Gastroesophageal sphincter (tissue), 4 donors: Measurements from ENCODE around the gene TNFRSF8. TPM values are rescaled to one million over a fixed set of nuclear protein-coding genes. Genes with fewer than 3 reads are reported as not detected.

ENCODE experiments used
- ATAC-seq: fragments of 150-250 bp; one replicate; pipeline ENCODE4 v1.9.1; 2016; ENCODE audit warnings: mild to moderate bottlenecking, moderate library complexity
- H3K27ac ChIP-seq, 4 donors: fragments of 200-600 bp; sonication (generic) in 3 of 4; 1 replicate in 3 of 4; 2 replicates in 1 of 4; pipeline ENCODE4 v1.5.1; 2016 to 2019
- H3K27me3 ChIP-seq: fragments of 200-600 bp; sonication (generic); one replicate; pipeline ENCODE4 v1.5.1; 2019
- H3K36me3 ChIP-seq, 2 donors: fragments of 200-600 bp; sonication (generic); one replicate each; pipeline ENCODE4 v1.5.1; 2019; ENCODE audit warnings: control low read depth in 1 of 2
- H3K4me1 ChIP-seq, 3 donors: fragments of 200-600 bp; sonication (generic); 1 replicate in 2 of 3; 2 replicates in 1 of 3; pipeline ENCODE4 v1.5.1; 2016 to 2019; ENCODE audit warnings: control low read depth in 2 of 3
- H3K4me3 ChIP-seq, 2 donors: fragments of 200-600 bp; sonication (generic); one replicate each; pipeline ENCODE4 v1.5.1; 2019; ENCODE audit warnings: mild to moderate bottlenecking in 1 of 2, moderate library complexity in 1 of 2
- H3K9me3 ChIP-seq, 3 donors: fragments of 200-600 bp; sonication (generic); one replicate each; pipeline ENCODE4 v1.5.1; 2017 to 2019; ENCODE audit warnings: control low read depth in 2 of 3
- CTCF ChIP-seq, 4 experiments: fragments of 200-600 bp in 2 of 4; fragments of 450-650 bp in 2 of 4; sonication (generic) in 1 of 4; IDR thresholded peaks; one replicate each; pipeline ENCODE4 v1.5.1; 2017 to 2019; ENCODE audit warnings: antibody characterized with exemption in 4 of 4, mild to moderate bottlenecking in 2 of 4, moderate library complexity in 2 of 4
- EP300 ChIP-seq: sonication (generic); formaldehyde crosslinking; IDR thresholded peaks from one replicate; pipeline ENCODE4 v1.6.1; 2017; ENCODE audit warnings: antibody characterized with exemption, mild to moderate bottlenecking
- POLR2A ChIP-seq, 2 donors: fragments of 450-650 bp; IDR thresholded peaks; one replicate each; pipeline ENCODE4 v1.6.1; 2017; ENCODE audit warnings: antibody characterized with exemption in 2 of 2, mild to moderate bottlenecking in 2 of 2, moderate library complexity in 1 of 2
- POLR2AphosphoS5 ChIP-seq: sonication (generic); formaldehyde crosslinking; IDR thresholded peaks from one replicate; pipeline ENCODE4 v1.6.1; 2017; ENCODE audit warnings: antibody characterized with exemption
- WGBS, 2 donors: methylation state at CpG; one replicate each; pipeline ENCODE4 v1.1.5; 2018; ENCODE audit warnings: low coverage in 1 of 2; 5-methylcytosine and 5-hydroxymethylcytosine counted together
- total RNA-seq, 4 donors: library from RNA; depleted of rRNA; stranded (reverse); fragments of >200 nt; gene quantifications; one replicate each; pipeline ENCODE4 v1.1.0, GENCODE V29; 2016

Gene TNFRSF8
- total RNA-seq, 4 donors from 2014 or later, result 0.47 to 4.2 (median 1.4) TPM

GRCh38 chr1:12055259-12055658, 7.8 kb upstream of the TNFRSF8 start:
- H3K4me3 ChIP-seq, result no peak overlapping the region
- H3K9me3 ChIP-seq, result peaks cover 0 to 9% (median 0%) of the 10 kb centered on the region in 3 donors
- TF ChIP-seq POLR2A (IDR thresholded peaks at IDR 0.05), result no peak
- TF ChIP-seq CTCF (IDR thresholded peaks at IDR 0.05), result no peak
- TF ChIP-seq EP300, result no peak
- TF ChIP-seq POLR2AphosphoS5, result no peak
- peaks cover 11% of the 10 kb centered on the region for H3K27me3 ChIP-seq
- H3K27ac ChIP-seq, result no peak overlapping the region
- ATAC-seq, result no peak
- WGBS, 2 donors, result 91 to 100% methylated on average over 2 to 5 of the region's 6 CpGs
- peaks cover 0 to 20% (median 7%) of the 10 kb centered on the region in 3 donors for H3K4me1 ChIP-seq
- no peaks in the 10 kb centered on the region for H3K36me3 ChIP-seq

DNA sequence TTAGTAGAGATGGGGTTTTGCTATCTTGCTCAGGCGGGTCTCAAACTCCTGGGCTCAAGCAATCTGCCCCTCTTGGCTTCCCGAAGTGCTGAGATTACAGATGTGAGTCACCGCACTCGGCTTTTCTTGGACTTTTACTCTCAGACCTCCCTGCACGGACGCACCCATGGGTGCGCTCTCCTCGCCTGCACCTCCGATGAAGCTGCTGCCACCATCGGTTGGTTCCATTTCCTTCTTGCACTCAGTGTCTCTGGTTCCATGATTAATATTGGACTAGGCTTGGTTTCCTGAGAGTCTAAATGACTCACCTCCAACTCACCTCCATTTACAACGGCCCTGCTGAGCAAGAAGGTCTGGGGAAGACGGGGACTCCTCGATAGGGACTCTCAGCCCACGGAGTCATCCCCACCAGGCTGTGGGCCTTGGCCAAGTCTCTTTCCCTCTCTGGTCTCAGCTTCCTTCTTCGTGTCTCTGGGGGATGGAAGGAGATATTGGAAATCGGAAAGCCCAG, 6.7 kb upstream of the TNFRSF8 start:
- Histone ChIP-seq H3K27ac (no peak overlapping the region), H3K4me1 (peaks cover 0 to 20% (median 7%) of the 10 kb centered on the region in 3 donors), H3K4me3 (no peak overlapping the region), H3K9me3 (peaks cover 0 to 17% (median 0%) of the 10 kb centered on the region in 3 donors), H3K27me3 (peaks cover 18% of the 10 kb centered on the region), H3K36me3 (no peaks in the 10 kb centered on the region)
- no peak for ATAC-seq
- 80 to 93% methylated on average over 2 to 10 of the region's 16 CpGs for WGBS, 2 donors
- TF ChIP-seq CTCF (IDR thresholded peaks at IDR 0.05) (no peak), POLR2AphosphoS5 (no peak), POLR2A (IDR thresholded peaks at IDR 0.05) (no peak), EP300 (no peak)

DNA sequence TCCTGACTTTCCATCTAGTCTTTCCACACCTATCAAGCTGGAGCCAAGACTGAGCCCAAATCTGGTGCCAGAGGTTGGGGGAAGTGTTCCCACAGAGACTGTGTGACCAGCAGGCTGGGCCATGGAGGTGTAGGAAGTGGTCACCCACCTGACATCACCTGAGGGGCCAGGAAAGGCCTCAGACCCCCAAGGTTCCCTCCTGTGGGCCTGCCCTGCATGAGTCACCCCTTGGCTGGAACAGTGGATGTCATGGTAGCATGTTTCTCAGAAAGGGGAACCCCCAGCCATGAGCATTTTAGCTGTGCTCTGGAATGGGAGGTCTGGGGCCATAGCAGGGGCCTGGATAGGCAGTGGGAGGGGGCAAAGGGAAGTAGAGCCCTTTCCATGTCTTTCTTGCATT, 5.7 kb upstream of the TNFRSF8 start:
- Histone ChIP-seq H3K27ac (no peak overlapping the region), H3K36me3 (no peaks in the 10 kb centered on the region), H3K9me3 (peaks cover 0 to 20% (median 0%) of the 10 kb centered on the region in 3 donors), H3K4me1 (peaks cover 0 to 12% (median under 1%) of the 10 kb centered on the region in 3 donors), H3K27me3 (peaks cover 24% of the 10 kb centered on the region), H3K4me3 (no peak overlapping the region)
- ATAC-seq, result no peak
- TF ChIP-seq POLR2AphosphoS5 (no peak), EP300 (no peak), CTCF (IDR thresholded peaks at IDR 0.05) (no peak), POLR2A (IDR thresholded peaks at IDR 0.05) (no peak)

DNA sequence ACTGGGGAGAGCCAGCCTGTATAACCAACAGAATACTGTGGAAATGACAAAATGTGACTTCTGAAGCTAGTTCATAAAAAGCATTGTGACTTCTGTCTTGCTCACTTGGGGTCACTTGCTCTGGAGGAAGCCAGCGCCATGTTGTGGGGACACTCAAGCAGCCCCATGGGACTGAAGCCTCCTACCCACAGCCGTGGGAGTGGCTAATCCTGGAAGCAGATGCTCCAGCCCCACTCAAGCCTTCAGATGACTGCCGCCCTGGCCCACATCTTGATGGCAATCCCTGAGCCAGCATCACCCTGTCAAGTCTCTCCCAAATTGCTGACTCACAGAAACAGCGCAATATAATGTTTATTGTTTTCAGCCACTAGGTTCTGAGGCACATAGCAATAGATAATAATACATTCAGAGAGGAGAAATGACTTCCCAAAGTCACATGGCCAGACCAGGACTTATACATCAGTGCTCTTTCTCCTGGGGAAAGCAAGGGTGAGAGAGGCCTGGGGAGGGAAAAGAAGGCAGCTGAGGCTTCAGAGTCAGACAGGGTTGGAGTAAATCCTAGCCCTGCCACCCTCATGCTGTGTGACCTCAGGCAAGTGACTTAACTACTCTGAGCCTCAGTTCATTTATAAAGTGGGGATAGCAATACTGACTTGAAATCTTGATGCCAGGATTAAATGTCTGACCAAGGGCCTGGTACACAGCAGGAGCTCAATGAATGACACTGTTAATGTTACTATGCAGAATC, 5.0 kb upstream of the TNFRSF8 start:
- TF ChIP-seq EP300 (no peak), CTCF (IDR thresholded peaks at IDR 0.05) (no peak), POLR2A (IDR thresholded peaks at IDR 0.05) (no peak), POLR2AphosphoS5 (no peak)
- Histone ChIP-seq H3K27ac (no peak overlapping the region), H3K9me3 (peaks cover 0 to 20% (median 0%) of the 10 kb centered on the region in 3 donors), H3K27me3 (peaks cover 29% of the 10 kb centered on the region), H3K4me1 (peaks cover 0 to 7% (median under 1%) of the 10 kb centered on the region in 3 donors), H3K4me3 (no peak overlapping the region), H3K36me3 (no peaks in the 10 kb centered on the region)
- ATAC-seq, result no peak
- 86 to 90% methylated on average over 1 to 2 of the region's 4 CpGs for WGBS, 2 donors

GRCh38 chr1:12059226-12059625, 3.9 kb upstream of the TNFRSF8 start:
- Histone ChIP-seq H3K27me3 (peaks cover 40% of the 10 kb centered on the region), H3K27ac (no peak overlapping the region), H3K36me3 (no peaks in the 10 kb centered on the region), H3K9me3 (peaks cover 0 to 20% (median 0%) of the 10 kb centered on the region in 3 donors), H3K4me1 (peaks cover 0 to 11% (median 5%) of the 10 kb centered on the region in 3 donors), H3K4me3 (no peak overlapping the region)
- ATAC-seq, result no peak
- TF ChIP-seq EP300, result no peak
- TF ChIP-seq CTCF (IDR thresholded peaks at IDR 0.05), result no peak
- no peak for TF ChIP-seq POLR2A (IDR thresholded peaks at IDR 0.05)
- TF ChIP-seq POLR2AphosphoS5, result no peak
- WGBS, 2 donors, result 72 to 100% methylated on average over 1 to 3 of the region's 3 CpGs
